CD4-positive, alpha-beta T cell treated with Interleukin-6 at 100 ng/mL for 8 hours (primary cell): ENCODE measurements around the gene SIN3B.
"Not testable (repeated sequence)": the region's sequence is repeated elsewhere in the genome, so short reads cannot be mapped to it uniquely, and the experiment has no call there.

Experiments
- DNase-seq: peaks from one replicate; pipeline ENCODE4 v3.0.0-alpha.2; 2020; ENCODE audit warnings: mixed read lengths, low spot score

SIN3B gene

GRCh38 chr19:16829010-16829821 is at the start of gene SIN3B:
Gene SIN3B, plus strand, starts transcription at chr19:16829398. Its CDS starts 23 bp downstream, at chr19:16829421.
- DNase-seq, result peak; percentile 88

GRCh38 chr19:16779539-16780163 is 49.5 kb upstream of the SIN3B start:
- no peak for DNase-seq

GRCh38 chr19:16782719-16783118 is 46.5 kb upstream of the SIN3B start:
- no peak for DNase-seq

- no peak for DNase-seq
Measured at GRCh38 chr19:16788479-16788878, 40.7 kb upstream of the SIN3B start.

GRCh38 chr19:16789238-16789637 is 40.0 kb upstream of the SIN3B start:
- no peak for DNase-seq

GRCh38 chr19:16790051-16790450 is 39.1 kb upstream of the SIN3B start:
- no peak for DNase-seq

GRCh38 chr19:16791942-16792341 is 37.3 kb upstream of the SIN3B start:
- DNase-seq, result no peak

- no peak for DNase-seq
Measured at GRCh38 chr19:16794456-16795441, 34.4 kb upstream of the SIN3B start.

GRCh38 chr19:16795731-16796130 is 33.5 kb upstream of the SIN3B start:
- DNase-seq, result no peak

- DNase-seq, result no peak
Measured at GRCh38 chr19:16797876-16798275, 31.3 kb upstream of the SIN3B start.

GRCh38 chr19:16798326-16798725 is 30.9 kb upstream of the SIN3B start:
- DNase-seq, result not testable (repeated sequence)

- DNase-seq, result no peak
Measured at GRCh38 chr19:16799740-16800139, 29.5 kb upstream of the SIN3B start.

GRCh38 chr19:16801600-16802013 is 27.6 kb upstream of the SIN3B start:
- DNase-seq, result no peak

GRCh38 chr19:16804176-16804575 is 25.0 kb upstream of the SIN3B start:
- DNase-seq, result no peak

GRCh38 chr19:16807549-16808284 is 21.5 kb upstream of the SIN3B start:
- no peak for DNase-seq

GRCh38 chr19:16814526-16815100 is 14.6 kb upstream of the SIN3B start:
- no peak for DNase-seq

- DNase-seq, result no peak
Measured at GRCh38 chr19:16820056-16820455, 9.1 kb upstream of the SIN3B start.

- no peak for DNase-seq
Measured at GRCh38 chr19:16821081-16821480, 8.1 kb upstream of the SIN3B start.

GRCh38 chr19:16822648-16823047 is 6.5 kb upstream of the SIN3B start:
- no peak for DNase-seq

GRCh38 chr19:16824658-16825311 is 4.4 kb upstream of the SIN3B start:
- DNase-seq, result no peak
